Hematopoietic multipotent progenitor cell treated with erythropoietin and hydrocortisone succinate and interleukin-3 and kit ligand, for 17 days (in vitro differentiated cells): Measurements from ENCODE around the gene ZNF814.
"Not testable (repeated sequence)": the region's sequence is repeated elsewhere in the genome, so short reads cannot be mapped to it uniquely, and the experiment has no call there.

Source experiments
- DNase-seq: peaks from one replicate; pipeline ENCODE4 v3.0.0-alpha.2; 2015; ENCODE audit warnings: low spot score

The ZNF814 gene

DNA sequence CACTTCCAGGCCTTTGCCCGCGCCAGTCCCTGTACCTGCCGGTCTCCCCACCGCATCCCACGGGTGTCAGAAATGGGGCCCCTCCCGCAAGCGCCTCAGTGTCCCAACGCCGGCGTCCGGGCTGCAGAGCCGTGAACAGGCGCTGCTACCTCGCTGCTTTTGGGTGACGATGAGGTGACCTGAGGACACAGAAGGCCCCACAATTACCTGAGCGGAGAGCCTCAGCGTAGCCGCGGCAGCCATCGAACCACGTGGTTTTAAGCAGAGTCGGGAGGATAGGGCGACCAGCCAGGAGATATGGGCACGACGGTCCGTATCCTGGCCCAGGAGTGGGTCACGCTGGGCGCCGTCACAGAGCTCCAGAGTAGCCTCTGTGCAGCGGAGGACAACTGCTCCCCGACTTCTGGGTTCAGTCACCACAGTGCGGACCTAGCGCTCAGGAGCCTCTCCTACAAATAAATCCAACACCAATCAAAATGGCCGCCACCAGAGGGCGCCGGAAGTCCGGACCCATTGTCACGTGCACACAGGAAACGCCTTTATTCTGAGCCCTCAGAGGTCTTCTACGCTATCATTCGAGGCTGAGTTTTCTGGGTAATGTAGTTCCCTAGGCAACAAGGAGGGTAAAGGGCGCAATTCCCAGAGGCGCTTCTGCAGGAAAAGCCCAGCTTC is at the start of gene ZNF814:
ZNF814 (minus strand) TSS at position 478 of the 672 bp plus-strand sequence; CDS start at position 243, 235 bp downstream.
- peak; percentile 73 for DNase-seq

- no peak for DNase-seq
Measured at GRCh38 chr19:57935731-57936130, 46.9 kb upstream of the ZNF814 start.

- peak; percentile 19 for DNase-seq
Measured at GRCh38 chr19:57934820-57935665, 46.2 kb upstream of the ZNF814 start, which contains the start of gene ZNF418. TSS of gene ZNF418 (minus strand) at chr19:57935402. CDS start at chr19:57933822, 1,580 bp downstream.

- DNase-seq, result no peak
Measured at GRCh38 chr19:57927587-57927986, 38.8 kb upstream of the ZNF814 start.

- DNase-seq, result peak; percentile 80
Measured at GRCh38 chr19:57916168-57916995, 27.5 kb upstream of the ZNF814 start, which contains the start of gene ZNF417. TSS of gene ZNF417 (minus strand) at chr19:57916592. CDS start at chr19:57916411, 181 bp downstream.

- no peak for DNase-seq
Measured at GRCh38 chr19:57914531-57914930, 25.7 kb upstream of the ZNF814 start.

- no peak for DNase-seq
Measured at GRCh38 chr19:57907394-57907793, 18.6 kb upstream of the ZNF814 start.

GRCh38 chr19:57905258-57905657 is 16.4 kb upstream of the ZNF814 start:
- no peak for DNase-seq

- no peak for DNase-seq
Measured at GRCh38 chr19:57903618-57904184, 14.9 kb upstream of the ZNF814 start.

GRCh38 chr19:57900311-57900710 is 11.5 kb upstream of the ZNF814 start:
- DNase-seq, result no peak

- not testable (repeated sequence) for DNase-seq
Measured at GRCh38 chr19:57890706-57891105, 1.9 kb upstream of the ZNF814 start.

- DNase-seq, result no peak
Measured at GRCh38 chr19:57888107-57888559, 704 bp downstream of the ZNF814 start.

- DNase-seq, result no peak
Measured at GRCh38 chr19:57887195-57887941, 1.5 kb downstream of the ZNF814 start.

- no peak for DNase-seq
Measured at GRCh38 chr19:57886046-57886445, 2.8 kb downstream of the ZNF814 start.

DNA sequence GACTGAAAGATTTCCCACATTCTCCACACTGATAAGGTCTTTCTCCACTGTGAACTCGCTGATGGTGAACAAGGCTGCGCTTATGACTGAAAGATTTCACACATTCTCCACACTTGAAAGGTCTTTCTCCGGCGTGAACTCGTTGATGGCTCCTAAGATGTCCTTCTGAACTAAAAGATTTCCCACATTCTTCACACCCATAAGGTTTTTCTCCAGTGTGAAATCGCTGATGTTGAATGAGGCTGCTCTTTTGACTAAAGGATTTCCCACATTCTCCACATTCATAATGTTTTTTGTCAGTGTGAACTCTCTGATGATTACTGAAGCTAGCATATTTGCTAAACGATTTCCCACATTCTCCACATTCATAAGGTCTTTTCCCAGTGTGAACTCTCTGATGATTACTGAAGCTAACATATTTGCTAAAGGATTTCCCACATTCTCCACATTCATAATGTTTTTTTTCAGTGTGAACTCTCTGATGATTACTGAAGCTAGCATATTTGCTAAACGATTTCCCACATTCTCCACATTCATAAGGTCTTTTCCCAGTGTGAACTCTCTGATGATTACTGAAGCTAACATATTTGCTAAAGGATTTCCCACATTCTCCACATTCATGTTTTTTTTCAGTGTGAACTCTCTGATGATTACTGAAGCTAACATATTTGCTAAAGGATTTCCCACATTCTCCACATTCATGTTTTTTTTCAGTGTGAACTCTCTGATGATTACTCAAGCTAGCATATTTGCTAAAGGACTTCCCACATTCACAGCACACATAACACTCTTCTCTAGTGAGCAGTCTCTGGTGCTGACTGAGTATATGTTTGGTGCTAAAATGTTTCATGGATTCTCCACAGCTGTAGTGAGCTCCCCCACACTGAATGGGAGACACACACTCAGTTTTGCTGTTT is 14.7 kb downstream of the ZNF814 start:
- not testable (repeated sequence) for DNase-seq

DNA sequence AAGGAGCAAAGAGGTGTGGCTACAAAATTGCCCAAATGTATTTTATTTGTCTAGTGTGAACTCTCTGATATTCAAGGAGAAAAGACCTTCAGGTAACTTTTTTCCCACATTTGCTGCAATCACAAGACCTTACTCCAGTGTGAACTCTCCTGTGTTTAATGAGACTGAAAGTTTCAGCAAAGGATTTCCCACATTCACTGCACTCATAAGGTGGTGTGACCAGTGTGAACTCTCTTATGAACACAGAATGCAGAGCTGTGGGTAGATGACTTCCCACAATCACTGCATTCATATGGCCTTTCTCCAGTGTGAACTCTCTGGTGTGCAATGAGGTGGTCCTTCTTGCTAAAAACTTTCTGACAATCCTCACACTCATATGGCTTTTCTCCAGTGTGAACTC is 16.4 kb downstream of the ZNF814 start:
- DNase-seq, result no peak

DNA sequence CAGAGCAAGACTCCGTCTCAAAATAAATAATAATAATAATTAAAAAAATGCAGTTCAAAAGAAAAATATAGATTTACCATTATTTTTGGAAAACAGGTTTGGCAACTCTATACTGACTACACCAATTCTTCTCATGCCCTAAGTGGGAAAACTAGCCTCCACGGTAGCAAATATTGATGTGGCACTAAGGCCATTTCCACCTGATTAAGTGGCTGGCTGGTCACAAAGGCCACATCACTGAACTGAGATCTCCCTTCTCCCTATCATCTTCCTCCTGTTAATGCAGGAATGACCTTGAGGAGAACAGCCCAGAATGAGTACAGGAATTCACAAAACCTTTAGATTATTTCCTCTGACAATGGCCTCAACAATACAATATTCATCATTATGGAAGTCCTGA is 18.6 kb downstream of the ZNF814 start:
- DNase-seq, result no peak

DNA sequence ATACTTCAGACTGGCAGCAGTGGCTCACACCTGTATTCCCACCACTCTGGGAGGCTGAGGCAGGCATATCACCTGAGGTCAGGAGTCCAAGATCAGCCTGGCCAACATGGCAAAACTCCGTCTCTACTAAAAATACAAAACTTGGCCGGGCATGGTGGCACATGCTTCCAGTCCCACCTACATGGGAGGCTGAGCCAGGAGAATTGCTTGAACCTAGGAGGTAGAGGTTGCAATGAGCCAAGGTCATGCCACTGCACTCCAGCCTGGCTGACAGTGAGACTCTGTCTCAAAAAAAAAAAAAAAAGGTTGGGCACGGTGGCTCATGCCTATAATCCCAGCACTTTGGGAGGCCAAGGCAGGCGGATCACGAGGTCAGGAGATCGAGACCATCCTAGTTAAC is 19.2 kb downstream of the ZNF814 start:
- DNase-seq, result not testable (repeated sequence)

DNA sequence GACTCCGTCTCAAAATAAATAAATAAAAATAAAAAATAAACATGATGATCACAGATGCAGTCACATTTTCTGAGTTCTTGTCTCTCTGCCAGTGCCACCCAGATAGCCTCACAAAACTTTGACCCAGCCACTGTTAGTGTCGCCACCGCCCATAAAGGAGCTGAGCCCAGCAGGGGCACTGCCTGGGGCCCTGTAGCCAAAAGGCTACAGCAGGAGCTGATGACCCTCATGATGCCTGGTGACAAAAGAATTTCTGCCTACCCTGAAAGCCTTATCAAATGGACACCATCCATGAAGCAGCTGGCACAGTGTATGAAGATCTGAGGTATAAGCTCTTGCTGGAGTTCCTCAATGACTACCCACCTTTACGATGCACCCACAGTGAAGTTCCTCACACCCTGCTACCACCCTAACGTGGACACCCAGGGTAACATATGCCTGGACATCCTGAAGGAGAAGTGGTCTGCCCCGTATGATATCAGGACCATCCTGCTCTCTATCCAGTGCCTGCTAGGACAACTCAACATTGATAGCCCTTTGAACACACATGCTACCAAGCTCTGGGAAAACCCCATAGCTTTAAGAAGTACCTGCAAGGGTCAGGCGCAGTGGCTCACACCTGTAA is 20.9 kb downstream of the ZNF814 start:
- no peak for DNase-seq
